Measurements from ENCODE around the gene SLC29A3.

SLC29A3 gene

GRCh38 chr10:71396084-71396710, 77.1 kb downstream of the SLC29A3 start:
- no peak for TF ChIP-seq CTCF (IDR thresholded peaks at IDR 0.05; ENCODE audit: borderline replicate concordance, insufficient read depth, low read depth, low read length)
- H3K4me3 ChIP-seq (ENCODE audit: low read depth, low read length), result no peak overlapping the region

- TF ChIP-seq CTCF (IDR thresholded peaks at IDR 0.05; ENCODE audit: borderline replicate concordance, insufficient read depth, low read depth, low read length), result no peak
- H3K4me3 ChIP-seq (ENCODE audit: low read depth, low read length), result no peak within 1 kb of the TSS
Observed at GRCh38 chr10:71396711-71397295, 77.7 kb downstream of the SLC29A3 start, which contains the start of gene CDH23. Gene CDH23, plus strand, starts transcription at chr10:71396920. Its CDS starts 42,912 bp downstream, at chr10:71439832.

GRCh38 chr10:71397296-71398212, 78.5 kb downstream of the SLC29A3 start:
- no peak for TF ChIP-seq CTCF (IDR thresholded peaks at IDR 0.05; ENCODE audit: borderline replicate concordance, insufficient read depth, low read depth, low read length)
- no peak overlapping the region for H3K4me3 ChIP-seq (ENCODE audit: low read depth, low read length)

GRCh38 chr10:71398976-71399375, 79.9 kb downstream of the SLC29A3 start:
- H3K4me3 ChIP-seq (ENCODE audit: low read depth, low read length), result no peak overlapping the region

GRCh38 chr10:71399946-71400345, 80.9 kb downstream of the SLC29A3 start:
- no peak for TF ChIP-seq CTCF (IDR thresholded peaks at IDR 0.05; ENCODE audit: borderline replicate concordance, insufficient read depth, low read depth, low read length)
- no peak overlapping the region for H3K4me3 ChIP-seq (ENCODE audit: low read depth, low read length)

More at GRCh38 chr10:71398976-71399375, 79.9 kb downstream of the SLC29A3 start:
- no peak for TF ChIP-seq CTCF (IDR thresholded peaks at IDR 0.05; ENCODE audit: borderline replicate concordance, insufficient read depth, low read depth, low read length)

GRCh38 chr10:71401056-71401455, 82.0 kb downstream of the SLC29A3 start:
- no peak for TF ChIP-seq CTCF (IDR thresholded peaks at IDR 0.05; ENCODE audit: borderline replicate concordance, insufficient read depth, low read depth, low read length)
- H3K4me3 ChIP-seq (ENCODE audit: low read depth, low read length), result no peak overlapping the region

Data from GM12875 (cell line).